ENCODE data around the gene COL4A3.

COL4A3 gene

DNA sequence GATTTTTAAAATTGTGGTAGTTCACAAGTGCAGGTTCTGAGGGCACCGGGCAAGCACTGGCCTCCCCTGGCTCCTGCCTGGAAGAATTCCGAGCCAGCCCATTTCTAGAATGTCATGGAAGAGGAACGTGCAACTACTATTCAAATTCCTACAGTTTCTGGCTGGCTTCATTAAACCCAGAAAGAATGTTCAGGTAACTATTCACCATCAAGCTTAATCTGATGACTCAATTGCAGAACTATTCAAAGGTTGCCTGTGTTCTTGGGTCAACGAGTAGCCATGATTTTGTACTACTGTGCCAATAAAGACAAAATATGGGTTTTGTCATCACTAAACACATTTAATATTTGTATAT is 146.3 kb downstream of the COL4A3 start:
- DNase-seq = no peak
- TF ChIP-seq CTCF (IDR thresholded peaks at IDR 0.05; ENCODE audit: borderline replicate concordance, extremely low read depth, low read length, poor library complexity, severe bottlenecking) = no peak
- no peak for TF ChIP-seq EZH2 (IDR thresholded peaks at IDR 0.05; ENCODE audit: borderline replicate concordance, low read depth, low read length, severe bottlenecking)
- ATAC-seq (ENCODE audit: insufficient read depth, low read depth) = no peak
- H2AFZ ChIP-seq (ENCODE audit: low read depth, low read length) = no peak overlapping the region
- H3K36me3 ChIP-seq (ENCODE audit: insufficient read depth, low read length) = no peaks in the 10 kb centered on the region
- H3K27ac ChIP-seq (ENCODE audit: low read length) = no peak overlapping the region
- H4K20me1 ChIP-seq (ENCODE audit: insufficient read depth, low read length) = no peaks in the 10 kb centered on the region
- no peaks in the 10 kb centered on the region for H3K27me3 ChIP-seq (ENCODE audit: insufficient read depth, low read length, poor library complexity)
- H3K9me3 ChIP-seq (ENCODE audit: insufficient read depth, low read length, severe bottlenecking) = no peaks in the 10 kb centered on the region
- H3K4me1 ChIP-seq (ENCODE audit: insufficient read depth, low read length) = no peaks in the 10 kb centered on the region
- H3K9ac ChIP-seq (ENCODE audit: low read depth, low read length) = no peak overlapping the region
- H3K4me2 ChIP-seq (ENCODE audit: insufficient read depth, low read length) = no peak overlapping the region
- no peak overlapping the region for H3K4me3 ChIP-seq (ENCODE audit: low read depth in 1 of 2, low read length in 2 of 2)
- no peaks in the 10 kb centered on the region for H3K79me2 ChIP-seq (ENCODE audit: insufficient read depth, low read length)

DNA sequence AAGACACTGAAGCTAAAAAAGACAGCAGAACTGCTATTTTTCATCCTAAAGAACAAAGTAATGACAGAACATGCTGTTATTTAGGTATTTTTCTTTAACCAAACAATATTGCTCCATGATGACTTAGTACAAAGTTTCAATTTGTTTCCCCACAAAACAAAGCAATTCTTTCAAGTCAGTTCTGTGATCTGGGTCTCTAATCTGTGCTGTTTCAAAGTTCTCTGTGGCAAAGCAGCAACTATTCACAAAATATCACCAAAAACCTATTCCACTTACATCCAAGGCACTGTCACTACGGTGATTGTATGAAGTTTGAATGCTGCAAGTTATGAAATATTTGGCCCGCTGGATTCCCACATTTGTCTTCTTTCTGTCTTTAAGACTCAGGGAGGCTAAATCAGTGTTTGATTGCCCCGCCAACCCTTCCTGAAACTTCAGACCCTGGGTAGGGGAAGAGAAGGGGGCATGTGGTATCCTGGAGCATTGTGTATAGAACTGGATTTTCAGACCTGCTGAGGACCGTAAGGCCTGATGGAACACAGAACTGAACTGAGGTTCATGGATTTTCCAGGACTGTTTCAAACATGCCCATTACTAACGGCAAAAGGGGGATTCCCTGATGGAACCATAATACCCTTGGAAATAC is 147.6 kb downstream of the COL4A3 start:
- no peak for ATAC-seq (ENCODE audit: insufficient read depth, low read depth)

GRCh38 chr2:227312579-227312978 is 148.2 kb downstream of the COL4A3 start:
- Histone ChIP-seq H3K9ac (ENCODE audit: low read depth, low read length) (no peak overlapping the region), H3K4me3 (ENCODE audit: low read depth in 1 of 2, low read length in 2 of 2) (no peak overlapping the region), H3K4me1 (ENCODE audit: insufficient read depth, low read length) (no peaks in the 10 kb centered on the region), H3K4me2 (ENCODE audit: insufficient read depth, low read length) (no peak overlapping the region), H4K20me1 (ENCODE audit: insufficient read depth, low read length) (no peaks in the 10 kb centered on the region), H3K27me3 (ENCODE audit: insufficient read depth, low read length, poor library complexity) (no peaks in the 10 kb centered on the region), H3K36me3 (ENCODE audit: insufficient read depth, low read length) (no peaks in the 10 kb centered on the region), H3K79me2 (ENCODE audit: insufficient read depth, low read length) (no peaks in the 10 kb centered on the region), H2AFZ (ENCODE audit: low read depth, low read length) (no peak overlapping the region), H3K9me3 (ENCODE audit: insufficient read depth, low read length, severe bottlenecking) (no peaks in the 10 kb centered on the region), H3K27ac (ENCODE audit: low read length) (no peak overlapping the region)
- ATAC-seq (ENCODE audit: insufficient read depth, low read depth) (no peak), DNase-seq (no peak)
- no peak for TF ChIP-seq CTCF (IDR thresholded peaks at IDR 0.05; ENCODE audit: borderline replicate concordance, extremely low read depth, low read length, poor library complexity, severe bottlenecking)

More for the DNA sequence above, 147.6 kb downstream of the COL4A3 start:
- no peaks in the 10 kb centered on the region for H3K4me1 ChIP-seq (ENCODE audit: insufficient read depth, low read length)
- H3K9ac ChIP-seq (ENCODE audit: low read depth, low read length) = no peak overlapping the region
- no peaks in the 10 kb centered on the region for H3K36me3 ChIP-seq (ENCODE audit: insufficient read depth, low read length)
- H3K27ac ChIP-seq (ENCODE audit: low read length) = no peak overlapping the region
- H3K9me3 ChIP-seq (ENCODE audit: insufficient read depth, low read length, severe bottlenecking) = no peaks in the 10 kb centered on the region
- no peak overlapping the region for H3K4me3 ChIP-seq (ENCODE audit: low read depth in 1 of 2, low read length in 2 of 2)
- H2AFZ ChIP-seq (ENCODE audit: low read depth, low read length) = no peak overlapping the region
- no peaks in the 10 kb centered on the region for H3K79me2 ChIP-seq (ENCODE audit: insufficient read depth, low read length)
- TF ChIP-seq EZH2 (IDR thresholded peaks at IDR 0.05; ENCODE audit: borderline replicate concordance, low read depth, low read length, severe bottlenecking) = no peak
- no peak for TF ChIP-seq CTCF (IDR thresholded peaks at IDR 0.05; ENCODE audit: borderline replicate concordance, extremely low read depth, low read length, poor library complexity, severe bottlenecking)
- no peaks in the 10 kb centered on the region for H3K27me3 ChIP-seq (ENCODE audit: insufficient read depth, low read length, poor library complexity)
- no peak overlapping the region for H3K4me2 ChIP-seq (ENCODE audit: insufficient read depth, low read length)
- no peak for DNase-seq
- H4K20me1 ChIP-seq (ENCODE audit: insufficient read depth, low read length) = no peaks in the 10 kb centered on the region

DNA sequence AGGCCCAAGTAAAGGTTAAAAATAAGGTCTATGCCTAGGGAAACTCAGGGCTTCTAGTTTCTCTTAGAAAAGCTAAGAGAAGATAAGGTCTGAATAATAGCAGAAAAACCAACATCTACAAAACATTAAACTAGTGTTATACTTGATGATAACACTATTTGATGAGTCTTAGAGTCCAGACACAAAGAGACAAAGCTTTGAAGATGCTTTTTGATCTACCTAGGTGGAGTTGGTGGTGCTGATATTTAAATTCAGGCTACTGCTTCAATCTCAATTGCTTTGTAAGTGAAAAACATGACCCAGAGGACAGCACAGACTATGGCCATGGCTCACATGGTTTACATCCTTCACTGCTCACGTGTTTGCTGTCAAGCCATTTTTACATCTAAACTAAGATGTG is 148.9 kb downstream of the COL4A3 start:
- no peaks in the 10 kb centered on the region for H4K20me1 ChIP-seq (ENCODE audit: insufficient read depth, low read length)
- DNase-seq (no peak), ATAC-seq (ENCODE audit: insufficient read depth, low read depth) (no peak)
- no peaks in the 10 kb centered on the region for H3K36me3 ChIP-seq (ENCODE audit: insufficient read depth, low read length)
- H3K27ac ChIP-seq (ENCODE audit: low read length) = no peak overlapping the region
- H3K4me1 ChIP-seq (ENCODE audit: insufficient read depth, low read length) = no peaks in the 10 kb centered on the region
- TF ChIP-seq CTCF (IDR thresholded peaks at IDR 0.05; ENCODE audit: borderline replicate concordance, extremely low read depth, low read length, poor library complexity, severe bottlenecking) (no peak), EZH2 (IDR thresholded peaks at IDR 0.05; ENCODE audit: borderline replicate concordance, low read depth, low read length, severe bottlenecking) (no peak)
- H3K9me3 ChIP-seq (ENCODE audit: insufficient read depth, low read length, severe bottlenecking) = no peaks in the 10 kb centered on the region
- no peak overlapping the region for H2AFZ ChIP-seq (ENCODE audit: low read depth, low read length)
- H3K79me2 ChIP-seq (ENCODE audit: insufficient read depth, low read length) = no peaks in the 10 kb centered on the region
- no peaks in the 10 kb centered on the region for H3K27me3 ChIP-seq (ENCODE audit: insufficient read depth, low read length, poor library complexity)
- H3K9ac ChIP-seq (ENCODE audit: low read depth, low read length) = no peak overlapping the region
- no peak overlapping the region for H3K4me3 ChIP-seq (ENCODE audit: low read depth in 1 of 2, low read length in 2 of 2)
- H3K4me2 ChIP-seq (ENCODE audit: insufficient read depth, low read length) = no peak overlapping the region

All from DND-41 (cell line).